ENCODE results near the gene BCO2.

BCO2 gene

DNA sequence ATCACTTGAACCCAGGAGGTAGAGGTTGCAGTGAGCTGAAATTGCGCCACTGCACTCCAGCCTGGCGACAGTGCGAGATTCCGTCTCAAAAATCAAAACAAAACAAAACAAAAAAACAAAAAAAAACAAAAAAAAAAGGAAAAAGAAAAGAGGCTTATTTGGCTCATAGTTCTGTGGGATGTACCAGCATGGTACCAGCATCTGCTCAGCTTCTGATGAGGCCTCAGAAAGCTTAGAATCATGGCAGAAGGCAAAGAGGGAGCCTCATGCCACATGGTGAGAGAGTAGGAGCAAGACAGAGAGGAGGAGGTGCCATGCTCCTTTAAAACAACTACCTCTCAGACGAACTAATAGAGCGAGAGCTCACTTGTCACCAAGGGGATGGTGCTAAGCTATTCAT lies 40.3 kb downstream of the BCO2 start:
- no peak for DNase-seq (ENCODE audit: low read depth)

DNA sequence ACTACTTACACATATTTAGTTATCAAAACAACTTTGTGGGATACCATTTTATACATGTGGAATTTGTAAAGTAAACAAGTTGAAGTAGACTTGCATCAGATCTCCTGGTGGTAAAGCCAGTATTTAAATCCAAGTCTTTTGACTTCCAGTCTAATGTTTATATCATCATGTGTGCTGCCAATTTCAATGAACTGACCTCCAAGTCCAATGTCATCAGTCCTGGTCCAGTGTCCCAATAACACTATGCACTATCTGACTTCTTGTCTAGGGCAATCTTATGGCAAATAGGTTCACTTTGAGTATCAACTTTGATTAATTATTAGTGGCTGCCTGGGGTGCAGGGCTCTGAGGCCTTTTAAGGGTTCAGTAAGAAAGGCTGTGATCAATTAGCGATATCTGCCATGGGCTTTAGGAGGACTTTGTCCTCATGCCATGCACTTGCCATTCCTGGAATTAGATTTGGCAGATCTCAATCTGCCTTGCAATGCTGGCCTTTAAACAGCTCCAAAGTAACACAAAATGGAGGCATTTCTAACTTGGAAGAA lies 41.3 kb downstream of the BCO2 start:
- peak; percentile 71 for DNase-seq (ENCODE audit: low read depth)

DNA sequence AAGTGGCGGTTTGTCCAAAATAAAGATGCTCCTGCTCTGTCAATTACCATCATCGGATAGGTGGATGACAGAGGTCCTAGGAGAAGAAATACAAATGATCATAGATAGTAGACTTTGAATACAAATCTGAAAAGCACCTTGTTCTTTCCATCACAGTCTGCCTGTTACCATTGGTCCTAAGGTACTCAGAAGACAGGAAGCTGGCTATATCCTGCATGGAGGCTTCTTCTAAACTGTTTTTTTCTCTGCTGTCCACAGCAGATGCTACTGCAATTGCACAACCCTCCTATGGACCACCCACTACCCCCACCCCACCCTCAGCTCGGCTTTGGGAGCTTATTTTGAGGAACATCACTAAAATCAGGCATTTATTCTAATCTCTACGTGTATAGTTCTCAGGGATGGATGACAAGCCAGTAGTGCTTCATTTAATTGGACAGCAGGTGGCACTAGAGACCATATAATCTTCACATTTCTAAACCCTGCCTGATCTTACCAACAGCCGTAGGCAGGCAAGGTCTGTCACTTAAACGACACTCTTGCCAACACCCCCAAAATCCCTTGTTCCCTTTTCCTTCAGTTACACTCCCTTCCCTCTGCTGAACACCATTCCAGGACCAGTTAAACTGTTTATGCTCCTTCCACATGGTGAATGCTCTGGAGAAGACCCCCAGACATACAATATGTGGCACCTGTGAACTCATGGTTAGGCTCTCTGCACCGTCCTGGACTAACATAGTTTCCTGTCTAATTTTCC lies 44.3 kb downstream of the BCO2 start:
- peak; percentile 81 for DNase-seq (ENCODE audit: low read depth)

DNA sequence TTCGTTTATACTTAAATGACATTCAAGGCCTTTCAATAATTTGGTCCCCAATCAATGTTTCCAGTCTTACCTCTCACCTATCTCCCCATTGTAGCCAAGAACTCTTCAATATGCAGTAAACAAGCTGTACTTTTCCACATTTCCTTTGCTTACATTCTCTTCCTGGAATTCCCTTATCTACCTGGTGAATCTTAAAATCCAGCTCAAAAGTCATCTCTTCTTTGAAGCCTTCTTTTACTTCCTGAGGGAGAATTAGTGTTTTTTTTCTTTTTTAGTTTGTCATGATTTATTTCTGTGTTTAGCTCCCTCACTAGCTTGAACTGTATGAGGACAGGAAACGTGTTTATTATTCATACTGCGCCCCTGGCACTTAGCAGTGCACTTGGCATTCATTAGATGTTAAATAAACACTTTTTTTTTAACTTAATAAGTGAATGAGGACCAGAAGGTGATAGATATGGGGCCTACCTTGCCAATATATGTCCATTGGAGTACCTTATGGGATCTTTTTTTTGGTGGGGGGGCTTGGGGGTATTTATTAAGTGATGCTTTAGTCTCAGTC lies 46.0 kb downstream of the BCO2 start:
- peak; percentile 48 for DNase-seq (ENCODE audit: low read depth)

DNA sequence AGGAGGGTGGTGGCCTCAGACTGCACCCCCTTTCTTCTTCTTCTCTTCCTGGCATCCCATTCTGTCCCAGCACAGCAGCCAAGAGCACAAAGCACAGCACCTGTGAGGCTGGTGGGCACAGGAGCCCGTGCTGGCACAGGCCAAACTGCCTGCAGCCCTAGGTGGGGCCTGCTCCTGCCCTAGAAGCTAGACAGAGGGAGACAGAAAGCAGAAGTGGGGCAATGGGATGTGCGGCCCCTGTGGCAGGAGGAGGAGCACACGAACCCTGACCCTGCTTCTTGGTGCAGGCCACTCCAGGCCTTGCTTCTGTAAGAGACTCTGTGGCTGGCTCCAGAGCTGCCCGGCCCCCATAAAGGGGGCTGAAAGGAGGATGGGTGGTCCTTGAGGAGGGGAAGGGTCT lies 47.0 kb downstream of the BCO2 start:
- DNase-seq (ENCODE audit: low read depth), result no peak

DNA sequence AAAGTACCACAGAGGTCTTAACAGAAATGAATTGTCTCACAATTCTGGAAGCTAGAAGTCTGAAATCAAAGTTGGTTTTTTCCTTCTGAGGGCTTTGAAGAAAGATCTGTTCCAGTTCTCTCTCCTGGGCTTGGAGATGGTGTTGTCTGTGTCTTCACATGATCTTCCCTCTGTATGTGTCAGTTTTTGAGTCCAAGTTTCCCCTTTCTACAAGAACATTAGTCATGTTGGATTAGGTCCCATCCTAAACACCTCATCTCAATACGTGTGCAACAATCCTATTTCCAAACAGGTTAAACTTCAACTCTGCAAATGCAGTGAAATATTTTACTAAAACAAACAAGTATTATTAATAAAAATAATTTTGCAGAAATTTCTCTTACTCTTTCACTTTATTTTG lies 47.8 kb downstream of the BCO2 start:
- no peak for DNase-seq (ENCODE audit: low read depth)

DNA sequence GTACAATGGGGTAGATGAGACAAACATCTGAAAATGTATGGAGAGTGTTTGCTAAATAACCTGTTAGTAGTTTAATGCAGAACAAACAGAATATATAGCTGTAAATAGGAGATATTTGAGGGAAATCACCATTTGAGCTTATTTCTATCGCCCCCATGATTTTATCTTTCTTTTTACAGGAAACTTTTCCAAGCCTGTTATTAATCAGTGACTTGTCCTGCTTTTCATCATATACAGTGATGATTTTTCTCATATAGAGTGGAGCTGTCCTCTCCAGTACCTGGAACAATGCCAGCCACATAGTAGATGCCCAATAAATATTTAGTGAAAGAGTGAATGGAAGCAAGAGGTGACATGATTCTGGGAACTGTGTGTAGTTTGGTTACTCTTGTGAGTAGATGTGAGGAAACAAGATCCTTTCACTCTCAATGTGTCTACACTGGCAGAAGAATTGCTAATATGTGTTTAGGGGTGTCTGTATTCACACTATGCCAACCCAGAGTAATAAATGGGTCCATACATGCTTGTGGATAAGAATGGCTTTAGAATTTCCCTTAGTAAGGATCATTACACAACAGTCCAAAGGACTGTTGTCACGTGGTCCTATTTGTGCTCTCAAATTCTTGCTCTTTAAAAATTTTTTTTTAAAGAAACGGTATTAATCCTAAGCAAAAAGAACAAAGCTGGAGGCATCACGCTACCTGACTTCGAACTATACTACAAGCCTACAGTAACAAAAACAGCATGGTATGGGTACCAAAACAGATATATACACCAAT lies 48.6 kb downstream of the BCO2 start:
- no peak for DNase-seq (ENCODE audit: low read depth)

DNA sequence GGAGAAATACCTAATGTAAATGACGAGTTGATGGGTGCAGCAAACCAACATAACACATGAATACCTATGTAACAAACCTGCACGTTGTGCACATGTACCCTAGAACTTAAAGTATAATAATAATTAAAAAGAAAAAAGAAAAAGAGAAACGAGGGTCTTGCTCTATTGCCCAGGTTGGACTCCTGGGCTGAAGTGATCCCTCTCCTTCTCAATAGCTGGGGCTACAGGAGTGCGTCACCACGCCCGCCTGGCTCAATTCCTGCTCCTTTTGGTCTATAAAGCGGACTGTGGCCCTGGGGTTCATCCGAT lies 50.4 kb downstream of the BCO2 start:
- peak; percentile 85 for DNase-seq (ENCODE audit: low read depth)

DNA sequence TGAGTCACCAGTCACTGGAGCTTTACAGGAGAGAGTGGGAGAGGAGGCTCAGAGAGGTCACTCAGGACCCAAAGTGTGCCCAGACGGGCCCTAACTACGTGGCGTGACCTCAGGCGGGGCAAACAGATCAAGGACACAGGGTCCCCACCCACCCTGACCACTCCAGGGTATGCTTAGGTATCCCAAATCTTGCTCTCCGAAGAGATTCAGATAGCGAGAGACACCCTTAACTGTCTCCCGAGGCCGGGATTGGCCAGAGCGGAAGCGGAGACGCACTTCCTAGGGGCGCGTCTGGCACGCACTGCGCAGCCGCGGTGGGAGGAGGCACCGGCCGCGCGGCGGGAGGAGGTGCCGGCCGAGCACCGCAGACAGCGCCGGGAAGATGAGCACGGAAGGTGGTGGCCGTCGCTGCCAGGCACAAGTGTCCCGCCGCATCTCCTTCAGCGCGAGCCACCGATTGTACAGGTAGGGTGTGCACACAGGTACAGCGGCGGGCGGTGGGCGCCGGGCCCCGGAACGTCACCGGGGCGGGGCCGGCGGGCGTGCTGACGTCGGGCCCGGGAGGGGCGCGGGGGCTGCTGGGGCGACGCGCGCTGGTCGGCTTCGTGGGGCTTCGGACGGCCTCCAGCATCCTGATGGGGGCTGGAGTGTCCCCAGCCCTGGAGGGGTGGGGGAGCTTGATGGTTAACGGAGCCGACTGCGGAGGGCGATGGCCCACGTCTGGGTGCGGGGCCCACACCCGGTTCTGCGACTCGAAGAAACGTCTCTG lies 50.9 kb downstream of the BCO2 start, which contains the start of gene PTS:
Gene PTS, plus strand, starts transcription at position 367 of the 769 bp plus-strand sequence. Its CDS starts 16 bp downstream, at position 383.
- peak; percentile 90 for DNase-seq (ENCODE audit: low read depth)

DNA sequence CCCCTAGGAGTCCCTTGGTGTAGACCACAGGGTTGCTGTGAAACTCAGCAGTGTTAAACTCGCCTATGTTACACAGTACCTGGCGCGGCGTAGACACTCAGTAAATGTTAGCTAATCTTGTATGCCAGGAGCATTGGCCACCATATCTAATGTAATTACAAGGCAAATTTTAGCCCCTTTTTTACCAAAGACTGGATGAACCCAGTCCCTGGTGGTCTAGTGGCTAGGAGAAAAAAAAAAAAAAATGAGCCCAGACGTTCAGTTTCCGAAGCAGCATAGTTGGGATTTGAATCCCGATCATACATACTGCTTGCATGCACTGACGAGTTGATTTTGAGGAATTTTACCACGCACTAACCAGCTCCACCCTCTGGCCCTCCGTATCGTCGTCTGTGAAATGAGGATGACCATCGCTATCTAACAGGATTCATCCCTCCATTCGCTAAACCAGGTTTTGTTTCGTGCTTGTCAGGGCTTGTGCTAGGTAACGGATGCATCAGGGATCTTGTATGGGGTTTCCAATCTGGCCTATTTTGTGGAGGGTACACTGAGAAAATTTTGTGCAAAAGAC lies 51.6 kb downstream of the BCO2 start:
- DNase-seq (ENCODE audit: low read depth), result peak; percentile 56

DNA sequence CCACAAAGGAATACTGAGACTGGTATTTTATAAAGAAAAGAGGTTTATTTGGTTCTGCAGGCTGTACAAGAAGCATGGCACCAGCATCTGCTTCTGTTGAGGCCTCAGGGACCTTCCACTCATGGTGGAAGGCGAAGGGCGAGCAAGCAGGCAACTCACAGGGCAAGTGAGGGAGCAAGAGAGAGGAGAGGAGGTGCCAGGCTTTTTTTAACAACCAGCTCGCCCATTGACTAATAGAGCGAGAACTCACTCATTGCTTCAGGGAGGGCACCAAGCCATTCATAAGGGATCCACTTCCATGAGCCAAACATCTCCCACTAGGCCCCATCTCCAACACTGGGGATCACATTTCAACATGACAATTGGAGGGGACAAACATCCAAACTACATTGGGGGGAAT lies 52.2 kb downstream of the BCO2 start:
- no peak for DNase-seq (ENCODE audit: low read depth)

DNA sequence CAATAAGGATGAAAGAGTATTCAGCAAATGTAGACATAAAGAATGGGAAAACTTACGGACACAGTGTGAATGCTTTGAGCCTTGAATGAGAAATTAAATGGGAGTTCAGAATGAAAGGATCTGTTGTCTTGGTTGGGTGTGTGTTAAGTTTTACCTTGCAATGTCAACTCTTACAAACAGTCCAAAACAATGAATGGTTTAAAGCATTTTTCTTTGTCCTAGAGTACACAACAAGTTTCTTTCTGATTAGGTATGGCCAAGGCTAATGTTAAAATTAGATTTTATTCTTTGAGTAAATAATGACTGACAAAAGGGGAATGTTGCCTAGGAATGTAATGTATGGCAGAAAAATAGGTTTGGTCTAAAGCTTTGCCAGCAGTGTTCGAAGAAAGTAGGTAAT lies 53.4 kb downstream of the BCO2 start:
- no peak for DNase-seq (ENCODE audit: low read depth)

DNA sequence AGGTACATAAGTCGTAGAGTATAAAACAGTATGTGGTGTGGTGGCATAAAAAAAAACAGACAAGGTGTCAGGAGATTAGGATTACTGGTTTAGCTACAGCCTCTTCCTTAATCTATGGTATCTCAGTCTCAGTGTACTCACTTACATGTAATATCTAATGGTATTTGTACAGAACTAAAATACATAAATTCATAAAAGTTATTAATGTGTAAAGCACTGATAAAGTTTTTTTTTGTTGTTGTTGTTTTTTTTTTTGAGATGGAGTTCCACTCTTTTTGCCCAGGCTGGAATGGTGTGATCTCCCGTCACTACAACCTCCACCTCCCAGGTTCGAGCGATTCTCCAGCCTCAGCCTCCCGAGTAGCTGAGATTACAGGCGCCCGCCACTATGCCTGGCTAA lies 53.8 kb downstream of the BCO2 start:
- no peak for DNase-seq (ENCODE audit: low read depth)

DNA sequence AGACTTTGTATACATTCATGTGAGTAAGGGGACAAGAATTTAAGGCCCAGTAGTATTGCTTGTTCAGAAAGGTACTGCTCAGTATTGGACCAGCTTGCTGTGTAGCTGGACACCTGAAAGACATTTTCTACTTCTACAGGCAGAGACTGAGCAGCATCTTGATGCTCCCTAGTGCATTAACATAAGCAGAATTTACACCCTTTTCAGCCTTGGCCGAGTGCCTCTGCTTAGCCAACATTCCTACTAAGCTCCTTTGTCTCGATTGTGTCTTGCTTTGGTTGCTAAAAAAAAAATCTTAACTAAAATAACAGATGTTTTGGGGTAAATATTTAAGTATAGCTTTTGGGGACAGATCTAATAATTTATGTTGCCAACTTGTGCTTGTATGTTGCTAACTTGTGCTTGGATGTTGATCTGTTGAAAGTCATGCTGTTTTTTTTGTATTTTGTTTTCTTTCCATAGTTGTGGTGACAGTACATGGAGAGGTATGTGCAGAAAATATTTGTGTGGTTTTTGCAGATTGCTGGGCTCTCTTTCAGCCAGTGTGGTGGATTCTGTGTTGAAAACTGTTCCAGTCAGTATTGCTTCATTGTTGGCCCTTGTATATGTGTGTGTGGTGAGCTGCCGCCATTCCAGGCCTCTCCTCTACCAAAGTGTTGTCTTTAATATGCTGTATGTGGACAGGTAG lies 54.6 kb downstream of the BCO2 start:
- DNase-seq (ENCODE audit: low read depth), result peak; percentile 89

DNA sequence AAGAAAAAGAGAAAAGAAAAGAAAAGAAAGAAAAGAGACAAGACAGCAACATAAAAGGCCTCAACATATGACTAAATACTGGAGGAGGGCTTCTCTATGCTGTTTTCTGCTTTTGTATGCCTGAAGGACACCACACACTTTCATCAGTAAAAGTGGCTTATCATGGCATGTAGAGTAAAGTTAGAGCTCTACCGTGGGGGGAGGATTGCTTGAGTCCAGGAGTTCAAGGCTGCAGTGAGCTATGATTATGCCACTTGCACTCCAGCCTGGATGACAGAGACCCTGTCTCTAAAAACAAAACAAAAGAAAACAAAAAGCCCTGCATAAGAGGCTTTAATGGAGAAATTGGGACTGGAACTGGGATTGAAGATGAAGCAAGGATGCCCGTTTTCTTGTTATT lies 56.6 kb downstream of the BCO2 start:
- no peak for DNase-seq (ENCODE audit: low read depth)

DNA sequence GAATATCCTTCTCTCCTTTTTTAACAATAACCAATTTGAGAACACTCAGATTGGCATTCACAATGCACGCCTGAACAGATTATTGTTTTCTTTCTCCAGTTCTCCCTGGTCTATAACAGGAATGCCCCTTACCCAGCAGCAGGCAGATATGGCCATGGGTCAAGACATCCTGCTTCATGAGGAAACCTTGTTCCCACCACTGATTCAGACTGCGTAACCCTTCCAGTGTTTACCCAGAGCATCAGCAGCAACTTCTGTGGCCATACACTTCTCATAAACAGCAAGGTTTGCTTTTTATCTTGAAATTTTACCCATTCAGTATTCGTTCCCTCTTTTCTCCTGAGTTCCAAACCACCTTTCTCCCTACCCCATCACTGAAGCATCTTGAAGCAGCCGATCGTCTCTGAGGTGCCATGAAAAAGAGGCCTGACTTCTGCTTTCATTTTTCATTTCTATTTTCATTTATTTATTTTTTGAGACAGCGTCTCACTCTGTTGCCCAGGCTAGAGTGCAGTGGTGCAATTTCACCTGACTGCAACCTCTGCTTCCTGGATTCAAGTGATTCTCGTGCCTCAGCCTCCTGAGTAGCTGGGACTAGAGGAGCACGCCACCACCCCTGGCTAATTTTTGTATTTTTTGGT lies 60.6 kb downstream of the BCO2 start:
- no peak for DNase-seq (ENCODE audit: low read depth)

DNA sequence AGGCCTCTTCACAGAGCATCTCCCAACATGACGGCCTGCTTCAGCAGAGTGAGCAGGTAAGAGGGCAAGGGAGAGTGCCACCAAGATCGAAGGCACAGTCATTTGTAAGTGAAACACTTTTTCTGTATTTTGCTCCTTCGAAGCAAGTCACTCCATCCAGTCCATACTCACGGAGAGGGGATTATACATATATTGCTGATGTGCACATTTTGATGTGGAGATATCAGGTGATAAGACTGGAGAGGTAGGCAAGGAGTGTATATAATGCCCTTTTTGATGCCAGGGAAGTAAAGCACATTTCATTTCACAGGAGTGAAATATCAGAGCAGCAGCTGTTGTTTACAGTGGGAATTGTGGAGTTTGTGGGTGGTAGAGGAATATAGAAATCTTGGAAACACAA lies 62.1 kb downstream of the BCO2 start:
- no peak for DNase-seq (ENCODE audit: low read depth)

DNA sequence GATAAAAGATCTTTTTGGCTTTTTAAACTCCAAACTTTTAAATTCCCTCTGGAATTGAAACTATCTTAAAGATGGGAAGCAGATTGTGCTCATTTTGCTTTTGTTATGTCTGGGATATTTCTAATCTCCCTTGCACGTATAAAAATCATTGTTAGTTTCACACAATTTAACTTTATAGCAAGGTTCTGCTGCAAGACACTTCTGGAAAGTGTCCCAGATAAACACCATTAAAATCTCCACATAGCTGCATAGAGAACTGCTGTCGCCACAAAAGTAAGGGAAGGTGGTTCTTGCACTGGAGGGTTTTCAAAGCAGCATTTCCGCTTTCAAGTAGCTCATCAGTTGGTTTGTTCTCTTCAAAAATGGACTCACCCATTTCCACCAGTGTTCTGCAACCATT lies 62.7 kb downstream of the BCO2 start:
- peak; percentile 46 for DNase-seq (ENCODE audit: low read depth)

DNA sequence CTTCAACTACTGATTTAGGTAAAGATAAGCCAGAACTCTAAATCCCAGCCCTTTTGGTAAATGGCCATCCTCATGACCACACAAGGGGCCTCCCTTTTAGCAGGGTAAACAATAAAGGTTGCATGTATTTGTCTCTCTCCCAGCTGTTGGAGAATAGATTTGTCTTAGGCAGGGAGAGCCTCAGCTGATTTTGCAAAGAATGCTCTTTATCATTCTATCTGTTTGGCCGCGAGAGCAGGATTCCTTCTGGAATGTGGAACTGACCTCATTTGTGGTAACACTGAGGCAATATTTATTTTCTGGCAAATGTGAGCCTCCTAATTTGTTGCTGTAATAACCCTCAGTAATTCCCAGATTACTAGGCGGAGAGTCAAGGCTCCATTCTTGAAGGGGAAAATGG lies 66.2 kb downstream of the BCO2 start:
- DNase-seq (ENCODE audit: low read depth), result peak; percentile 93

DNA sequence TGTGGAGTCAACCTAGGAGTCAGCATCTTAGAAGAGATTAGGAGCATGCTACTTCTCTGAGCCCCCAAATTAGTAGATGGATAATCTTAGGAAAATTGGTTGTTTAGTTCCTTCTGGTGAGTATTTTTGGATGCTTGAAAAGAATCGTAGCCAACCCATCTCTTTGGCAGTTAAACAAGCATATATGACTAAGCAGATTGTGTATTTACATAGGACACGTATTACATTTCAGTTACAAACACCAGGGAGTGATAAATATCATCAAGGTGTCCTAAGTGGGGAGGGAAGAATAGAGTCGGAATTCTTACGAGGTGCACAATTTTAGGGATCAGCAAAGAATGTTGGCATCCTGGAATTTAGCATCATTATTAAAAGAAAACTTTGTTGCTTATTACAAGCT lies 71.9 kb downstream of the BCO2 start:
- peak; percentile 26 for DNase-seq (ENCODE audit: low read depth)

DNA sequence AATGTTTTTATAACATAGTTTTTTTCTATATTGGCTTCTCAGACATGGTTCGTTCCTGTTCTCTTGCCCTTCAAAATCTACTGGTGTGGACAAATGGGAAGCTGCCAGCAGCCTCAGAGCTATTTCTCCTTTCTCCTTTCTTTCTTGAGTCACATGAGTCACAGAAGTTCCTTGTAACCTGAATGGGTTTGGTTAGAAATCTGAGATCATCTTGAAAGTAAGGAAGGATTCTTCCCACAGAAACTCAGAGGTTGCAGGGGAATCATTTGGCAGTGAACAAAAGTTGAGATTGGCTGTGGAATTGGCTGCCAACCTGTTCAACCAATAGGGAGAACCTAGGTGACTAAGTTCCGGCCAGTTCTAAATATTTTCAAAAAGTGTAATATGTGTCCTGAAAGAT lies 72.9 kb downstream of the BCO2 start:
- peak; percentile 42 for DNase-seq (ENCODE audit: low read depth)
